ENCODE data around the gene KERA.

Gene KERA

DNA sequence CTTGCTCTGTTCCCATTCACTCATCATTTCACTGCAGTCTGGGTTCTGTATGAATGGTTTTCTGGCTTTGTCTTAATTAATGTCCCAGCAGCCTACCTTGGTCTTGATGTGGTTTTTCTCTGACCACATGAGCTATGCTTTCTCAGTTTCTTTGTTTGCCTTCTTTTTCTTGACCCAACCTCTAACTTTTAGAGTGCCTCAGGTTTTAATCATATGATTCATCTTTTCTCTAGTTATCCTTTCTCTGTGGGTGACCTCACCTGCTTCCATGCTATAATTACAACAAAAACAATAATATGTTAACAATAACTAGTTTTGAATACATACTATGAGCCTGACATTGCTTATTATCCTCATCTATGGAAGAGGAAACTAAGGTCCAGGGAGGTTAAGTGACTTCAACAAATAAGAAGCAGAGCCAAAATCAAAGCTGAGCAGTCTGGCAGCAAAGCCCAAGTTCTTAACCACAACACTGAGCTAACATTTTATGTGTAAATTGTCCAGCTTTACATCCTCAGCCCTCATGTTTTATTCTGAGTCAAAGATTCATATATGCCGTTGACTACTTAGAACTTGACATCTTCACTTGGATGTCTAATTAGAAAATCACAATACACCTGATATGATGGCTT lies 48.4 kb downstream of the KERA start:
- no peak for DNase-seq

GRCh38 chr12:91007531-91008290 lies 50.1 kb downstream of the KERA start:
- DNase-seq: no peak

GRCh38 chr12:91004872-91005271 lies 53.0 kb downstream of the KERA start, which contains the start of gene EPYC:
TSS of gene EPYC (minus strand) at chr12:91004972. CDS start at chr12:91002565, 2,407 bp downstream.
- DNase-seq: no peak

GRCh38 chr12:91003737-91004136 lies 54.1 kb downstream of the KERA start:
- no peak for DNase-seq

DNA sequence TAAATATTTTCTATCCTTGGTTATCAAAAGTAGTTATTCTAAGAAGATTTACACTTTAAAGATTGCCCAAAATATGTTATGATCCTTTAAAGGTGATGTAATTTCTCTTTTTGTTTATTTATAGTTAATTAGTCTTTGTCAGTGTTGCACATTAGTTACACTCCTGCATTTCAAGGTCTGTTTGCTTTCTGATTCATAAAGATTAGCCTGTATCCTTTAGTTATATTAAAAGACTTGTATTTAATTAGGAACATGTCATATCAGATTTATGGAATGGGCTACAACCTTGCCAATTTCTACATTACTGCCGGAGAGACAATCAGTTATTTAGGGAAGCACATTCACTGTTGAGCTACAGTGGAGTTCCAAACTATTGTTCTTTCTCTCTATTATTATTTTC lies 56.5 kb downstream of the KERA start:
- DNase-seq: no peak
